Activated CD4-positive, alpha-beta T cell treated with anti-CD3 and anti-CD28 coated beads, Interleukin-2, amount 10 ng/mL, durations not matched to agents 7 days and 5 days (primary cell): Measurements from ENCODE around the gene THSD7B. TPM values are rescaled to one million over a fixed set of nuclear protein-coding genes. Genes with fewer than 3 reads are reported as not detected.
A peak's percentile ranks its signal among the peaks of the same experiment; 100 is the strongest.
"Not testable (repeated sequence)": the region's sequence is repeated elsewhere in the genome, so short reads cannot be mapped to it uniquely, and the experiment has no call there.

Source experiments
- CTCF ChIA-PET: fragments of 350-600 bp; sonication (Branson Sonifier 250); formaldehyde crosslinking; loops from one replicate; lab custom pipeline; 2021; ENCODE audit warnings: antibody characterized with exemption; lab: Charles Lee
- POLR2A ChIA-PET: fragments of 350-600 bp; sonication (Branson Sonifier 250); formaldehyde crosslinking; loops from one replicate; lab custom pipeline; 2021; ENCODE audit warnings: antibody characterized with exemption; lab: Charles Lee
- DNase-seq: peaks from one replicate; pipeline ENCODE4 v3.0.0-alpha.2; 2020
- H3K27ac Mint-ChIP-seq: one replicate; pipeline ENCODE4 v1.8.0; 2021; ENCODE audit warnings: mild to moderate bottlenecking, moderate library complexity, mixed read lengths
- H3K27me3 Mint-ChIP-seq: one replicate; pipeline ENCODE4 v1.8.0; 2021; ENCODE audit warnings: mixed read lengths
- H3K36me3 Mint-ChIP-seq: one replicate; pipeline ENCODE4 v1.8.0; 2021; ENCODE audit warnings: low read depth, mixed read lengths
- H3K4me1 Mint-ChIP-seq: one replicate; pipeline ENCODE4 v1.8.0; 2021; ENCODE audit warnings: mixed read lengths
- H3K4me3 Mint-ChIP-seq: one replicate; pipeline ENCODE4 v1.8.0; 2021; ENCODE audit warnings: mild to moderate bottlenecking, moderate library complexity, mixed read lengths
- H3K9me3 Mint-ChIP-seq: one replicate; pipeline ENCODE4 v1.8.0; 2021; ENCODE audit warnings: mixed read lengths
- total RNA-seq, 2 experiments: library from RNA; stranded (reverse); gene quantifications; one replicate each; pipeline ENCODE4 v1.2.3, GENCODE V29; 2021

The THSD7B gene, protein sequence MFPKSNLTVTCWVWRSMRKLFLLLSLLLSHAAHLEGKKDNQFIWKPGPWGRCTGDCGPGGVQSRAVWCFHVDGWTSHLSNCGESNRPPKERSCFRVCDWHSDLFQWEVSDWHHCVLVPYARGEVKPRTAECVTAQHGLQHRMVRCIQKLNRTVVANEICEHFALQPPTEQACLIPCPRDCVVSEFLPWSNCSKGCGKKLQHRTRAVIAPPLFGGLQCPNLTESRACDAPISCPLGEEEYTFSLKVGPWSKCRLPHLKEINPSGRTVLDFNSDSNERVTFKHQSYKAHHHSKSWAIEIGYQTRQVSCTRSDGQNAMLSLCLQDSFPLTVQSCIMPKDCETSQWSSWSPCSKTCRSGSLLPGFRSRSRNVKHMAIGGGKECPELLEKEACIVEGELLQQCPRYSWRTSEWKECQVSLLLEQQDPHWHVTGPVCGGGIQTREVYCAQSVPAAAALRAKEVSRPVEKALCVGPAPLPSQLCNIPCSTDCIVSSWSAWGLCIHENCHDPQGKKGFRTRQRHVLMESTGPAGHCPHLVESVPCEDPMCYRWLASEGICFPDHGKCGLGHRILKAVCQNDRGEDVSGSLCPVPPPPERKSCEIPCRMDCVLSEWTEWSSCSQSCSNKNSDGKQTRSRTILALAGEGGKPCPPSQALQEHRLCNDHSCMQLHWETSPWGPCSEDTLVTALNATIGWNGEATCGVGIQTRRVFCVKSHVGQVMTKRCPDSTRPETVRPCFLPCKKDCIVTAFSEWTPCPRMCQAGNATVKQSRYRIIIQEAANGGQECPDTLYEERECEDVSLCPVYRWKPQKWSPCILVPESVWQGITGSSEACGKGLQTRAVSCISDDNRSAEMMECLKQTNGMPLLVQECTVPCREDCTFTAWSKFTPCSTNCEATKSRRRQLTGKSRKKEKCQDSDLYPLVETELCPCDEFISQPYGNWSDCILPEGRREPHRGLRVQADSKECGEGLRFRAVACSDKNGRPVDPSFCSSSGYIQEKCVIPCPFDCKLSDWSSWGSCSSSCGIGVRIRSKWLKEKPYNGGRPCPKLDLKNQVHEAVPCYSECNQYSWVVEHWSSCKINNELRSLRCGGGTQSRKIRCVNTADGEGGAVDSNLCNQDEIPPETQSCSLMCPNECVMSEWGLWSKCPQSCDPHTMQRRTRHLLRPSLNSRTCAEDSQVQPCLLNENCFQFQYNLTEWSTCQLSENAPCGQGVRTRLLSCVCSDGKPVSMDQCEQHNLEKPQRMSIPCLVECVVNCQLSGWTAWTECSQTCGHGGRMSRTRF (N-terminal part only)
- total RNA-seq: not detected

DNA sequence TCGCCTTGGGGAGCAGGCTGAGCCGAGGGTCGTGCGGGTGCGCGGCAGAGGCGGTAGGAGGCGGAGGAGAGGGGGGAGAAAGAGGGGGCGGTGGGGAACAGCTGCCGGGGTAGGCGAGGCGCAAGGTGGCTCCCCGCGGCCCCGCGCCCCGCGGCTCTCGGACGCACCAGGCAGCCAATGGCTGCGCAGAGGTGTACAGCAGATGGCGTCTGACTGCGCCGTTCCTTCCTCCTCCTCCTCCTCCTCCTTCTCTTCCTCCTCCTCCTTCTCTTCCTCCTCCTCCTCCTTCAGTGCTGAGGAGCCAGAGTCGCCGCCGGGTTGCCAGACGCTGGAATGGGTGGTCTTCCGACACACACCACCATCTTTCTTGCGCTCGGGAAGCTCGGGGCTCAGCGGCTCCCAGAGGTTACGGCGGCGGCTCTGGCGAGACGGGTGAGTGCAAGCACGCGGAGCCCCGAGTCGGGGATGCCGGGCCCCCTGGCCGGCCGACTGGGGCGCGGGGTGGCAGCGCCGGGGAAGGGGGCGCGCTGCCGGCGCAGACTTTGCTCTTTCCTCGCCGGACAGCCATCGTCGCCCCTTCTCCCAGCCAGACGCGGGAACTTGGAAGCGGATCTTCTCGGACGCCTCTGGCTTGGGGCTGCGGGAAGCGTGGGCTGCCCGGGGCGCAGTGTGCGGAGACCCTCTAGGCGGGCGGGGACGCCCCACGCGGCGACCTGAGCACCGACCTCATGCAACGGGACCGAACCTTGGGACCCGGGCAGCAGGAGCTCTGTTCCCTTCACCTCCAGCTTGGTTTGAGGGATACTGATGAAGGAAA, at the start of gene THSD7B:
Gene THSD7B (plus strand): TSS at position 290 of the 817 bp plus-strand sequence. CDS start 116,634 bp downstream, outside the sequence.
- ChIA-PET POLR2A (no interaction called here), CTCF (no interaction called here)
- Mint-ChIP-seq H3K4me3 (peak within 1 kb of the TSS; percentile 35), H3K9me3 (no peaks in the 10 kb centered on the region), H3K27me3 (peaks cover 62% of the 10 kb centered on the region), H3K36me3 (no peaks in the 10 kb centered on the region), H3K27ac (no peak within 1 kb of the TSS), H3K4me1 (peaks cover 7% of the 10 kb centered on the region)
- no peak for DNase-seq

DNA sequence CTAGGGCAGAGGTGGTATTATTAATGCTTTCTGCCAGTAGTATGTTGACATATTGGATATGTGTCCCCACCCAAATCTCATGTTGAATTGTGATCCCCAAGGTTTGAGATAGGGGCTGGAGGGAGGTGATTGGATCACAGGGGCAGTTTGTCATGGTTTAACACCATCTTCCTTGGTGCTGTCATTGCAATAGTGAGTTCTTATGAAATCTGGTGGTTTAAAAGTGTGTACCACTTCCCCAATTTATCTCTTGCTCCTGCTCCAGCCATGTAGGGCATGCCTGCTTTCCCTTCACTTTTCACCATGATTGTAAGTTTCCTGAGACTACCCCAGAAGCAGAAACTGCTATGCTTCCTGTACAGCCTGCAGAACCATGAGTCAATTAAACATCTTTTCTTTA, 47.1 kb upstream of the THSD7B start:
- no peaks in the 10 kb centered on the region for H3K36me3 Mint-ChIP-seq
- H3K9me3 Mint-ChIP-seq: no peaks in the 10 kb centered on the region
- H3K4me3 Mint-ChIP-seq: no peak overlapping the region
- ChIA-PET CTCF (no interaction called here), POLR2A (no interaction called here)
- no peak overlapping the region for H3K27ac Mint-ChIP-seq
- H3K27me3 Mint-ChIP-seq: no peaks in the 10 kb centered on the region
- no peaks in the 10 kb centered on the region for H3K4me1 Mint-ChIP-seq
- DNase-seq: no peak

DNA sequence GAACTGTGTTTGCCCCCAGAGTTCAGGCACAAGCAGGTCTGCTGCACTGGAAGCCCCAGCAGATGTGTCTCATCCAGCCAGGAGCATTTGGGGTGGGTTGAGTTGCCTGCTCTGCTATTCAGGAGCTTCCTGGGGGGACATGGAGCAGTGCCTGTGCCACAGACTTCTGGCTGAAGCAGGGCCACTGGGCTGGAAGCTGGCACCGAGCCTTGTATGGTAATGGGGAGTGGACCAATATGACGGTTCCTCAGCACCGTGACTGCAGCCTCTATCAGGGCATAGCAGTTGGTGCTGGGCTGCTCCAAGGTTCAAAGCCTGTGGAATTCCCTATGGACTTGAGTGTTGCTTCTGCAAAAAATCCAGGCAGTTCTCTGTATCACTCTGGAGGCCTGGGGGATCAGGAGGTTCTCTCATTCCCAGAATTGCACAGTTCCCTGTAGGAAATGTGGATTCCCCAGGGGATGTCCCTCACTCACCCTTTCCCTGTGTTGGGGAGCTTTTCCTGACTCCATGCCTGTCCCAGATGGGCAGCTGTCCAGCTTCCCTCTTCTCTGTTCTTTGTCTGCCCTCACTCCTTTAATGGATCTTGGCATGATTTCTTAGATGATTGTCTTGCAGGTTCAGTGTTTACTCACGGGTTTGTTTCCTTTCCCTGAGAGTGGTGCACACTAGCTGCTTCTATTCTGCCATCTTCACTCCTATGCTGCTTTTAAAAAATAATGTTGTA, 37.2 kb upstream of the THSD7B start:
- no peak overlapping the region for H3K4me3 Mint-ChIP-seq
- no peaks in the 10 kb centered on the region for H3K36me3 Mint-ChIP-seq
- peaks cover 4% of the 10 kb centered on the region for H3K27me3 Mint-ChIP-seq
- CTCF ChIA-PET: no interaction called here
- H3K9me3 Mint-ChIP-seq: no peaks in the 10 kb centered on the region
- no peak overlapping the region for H3K27ac Mint-ChIP-seq
- POLR2A ChIA-PET: no interaction called here
- no peak for DNase-seq
- H3K4me1 Mint-ChIP-seq: no peaks in the 10 kb centered on the region

DNA sequence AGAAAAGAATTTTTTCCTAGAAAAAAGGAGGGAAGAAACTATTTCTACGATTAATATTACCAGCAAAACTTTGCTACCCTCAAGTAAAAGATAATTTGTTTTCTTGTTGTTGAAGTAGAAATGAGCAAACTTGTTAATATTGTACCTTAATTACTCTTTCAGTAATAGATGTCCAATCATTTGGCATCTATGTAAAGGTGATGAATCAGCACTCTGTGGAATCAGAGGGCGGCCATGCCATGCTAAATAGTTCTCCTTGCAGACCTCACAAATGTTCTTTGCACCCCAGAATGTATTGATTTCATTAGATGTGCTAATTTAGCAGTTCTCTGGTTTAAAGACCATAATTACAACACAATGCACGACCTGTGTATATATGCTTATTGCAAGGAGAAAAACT, 29.1 kb upstream of the THSD7B start:
- H3K9me3 Mint-ChIP-seq: no peaks in the 10 kb centered on the region
- H3K36me3 Mint-ChIP-seq: no peaks in the 10 kb centered on the region
- DNase-seq: no peak
- no peaks in the 10 kb centered on the region for H3K4me1 Mint-ChIP-seq
- H3K4me3 Mint-ChIP-seq: no peak overlapping the region
- CTCF ChIA-PET: no interaction called here
- H3K27ac Mint-ChIP-seq: no peak overlapping the region
- H3K27me3 Mint-ChIP-seq: peaks cover 2% of the 10 kb centered on the region
- POLR2A ChIA-PET: no interaction called here

DNA sequence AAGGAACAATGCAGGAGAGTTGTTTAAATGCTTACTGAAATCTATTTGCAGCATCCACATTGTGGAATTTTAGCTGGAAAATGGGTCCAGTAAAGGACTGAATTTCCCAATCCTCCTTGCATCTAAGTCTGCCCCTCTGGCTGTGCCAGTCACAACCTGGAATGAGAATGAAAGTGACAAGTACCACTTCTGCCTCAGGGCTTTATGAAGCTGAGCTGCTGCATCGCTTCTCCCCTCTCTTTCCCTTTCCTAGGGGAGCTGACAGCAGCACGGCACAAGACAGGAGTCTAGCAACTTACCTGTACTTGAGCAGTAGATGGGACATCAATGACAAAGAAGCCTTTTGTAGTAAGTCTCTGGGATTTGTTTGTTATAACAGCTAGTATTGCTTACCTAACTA, 27.3 kb upstream of the THSD7B start:
- POLR2A ChIA-PET: no interaction called here
- DNase-seq: no peak
- H3K27me3 Mint-ChIP-seq: peaks cover 2% of the 10 kb centered on the region
- no peak overlapping the region for H3K4me3 Mint-ChIP-seq
- no peak overlapping the region for H3K27ac Mint-ChIP-seq
- no peaks in the 10 kb centered on the region for H3K4me1 Mint-ChIP-seq
- H3K9me3 Mint-ChIP-seq: no peaks in the 10 kb centered on the region
- CTCF ChIA-PET: no interaction called here
- no peaks in the 10 kb centered on the region for H3K36me3 Mint-ChIP-seq

DNA sequence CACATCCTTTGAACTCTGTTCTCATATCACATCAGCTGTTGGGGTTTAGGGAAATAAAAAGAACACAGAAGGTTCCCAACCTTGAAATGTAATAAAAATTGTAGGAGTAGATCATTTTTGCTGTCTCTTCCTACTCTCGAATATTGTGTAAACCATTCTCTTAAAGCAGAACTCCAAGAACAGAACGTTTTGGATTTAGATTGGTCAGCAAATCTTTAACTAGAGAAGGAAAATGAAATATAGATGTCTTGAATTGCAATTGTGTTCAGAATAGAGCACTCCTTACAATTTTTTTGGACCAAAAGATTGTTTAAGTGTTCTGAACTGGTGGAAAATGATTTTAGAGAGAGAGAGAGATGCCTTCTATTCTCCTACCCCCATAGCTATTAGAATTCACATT, 23.9 kb upstream of the THSD7B start:
- Mint-ChIP-seq H3K27ac (no peak overlapping the region), H3K9me3 (no peaks in the 10 kb centered on the region), H3K36me3 (no peaks in the 10 kb centered on the region), H3K4me1 (no peaks in the 10 kb centered on the region), H3K4me3 (no peak overlapping the region), H3K27me3 (peaks cover 2% of the 10 kb centered on the region)
- ChIA-PET POLR2A (no interaction called here), CTCF (no interaction called here)
- no peak for DNase-seq

DNA sequence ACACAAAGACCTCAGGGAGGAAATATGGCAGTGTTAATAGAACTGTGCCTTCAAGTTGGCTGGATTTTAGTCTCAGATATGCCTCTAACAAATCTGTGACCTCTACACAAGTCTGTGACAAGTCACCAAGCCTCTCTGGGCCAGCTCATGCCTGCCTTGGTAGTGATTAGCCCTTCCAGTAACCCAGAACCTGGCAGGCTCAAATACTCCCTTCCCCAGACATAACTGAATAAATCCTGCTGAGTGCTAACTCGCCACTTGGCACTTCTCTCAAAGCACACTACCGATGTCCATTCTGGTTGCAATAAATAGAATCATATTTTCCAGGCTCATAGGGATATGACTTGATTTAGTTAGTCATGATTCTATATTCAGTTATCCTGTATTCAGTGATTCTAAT, 15.3 kb upstream of the THSD7B start:
- no peak overlapping the region for H3K27ac Mint-ChIP-seq
- H3K27me3 Mint-ChIP-seq: peaks cover 9% of the 10 kb centered on the region
- peaks cover 6% of the 10 kb centered on the region for H3K4me1 Mint-ChIP-seq
- H3K36me3 Mint-ChIP-seq: no peaks in the 10 kb centered on the region
- H3K9me3 Mint-ChIP-seq: no peaks in the 10 kb centered on the region
- H3K4me3 Mint-ChIP-seq: no peak overlapping the region
- POLR2A ChIA-PET: no interaction called here
- DNase-seq: no peak
- CTCF ChIA-PET: no interaction called here

DNA sequence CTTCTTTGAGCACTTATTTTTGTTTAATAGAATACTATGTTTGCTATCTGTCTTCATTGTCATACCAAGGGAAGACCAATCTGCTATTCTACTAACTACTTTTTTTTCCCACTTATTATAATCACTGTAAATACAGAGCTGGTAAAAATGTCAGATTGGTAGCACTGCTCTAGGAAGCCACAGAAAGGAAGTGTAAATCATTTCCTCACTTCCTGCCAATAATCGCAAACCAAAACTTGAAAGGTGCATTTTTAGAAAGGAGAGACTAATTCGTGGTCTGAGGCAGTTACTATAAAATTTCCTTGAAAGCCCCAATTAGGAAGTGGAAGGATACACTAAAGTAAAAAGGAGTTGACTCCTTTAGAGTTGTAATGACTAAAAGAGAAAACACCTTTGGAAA, 13.9 kb upstream of the THSD7B start:
- POLR2A ChIA-PET: no interaction called here
- Mint-ChIP-seq H3K27me3 (peaks cover 9% of the 10 kb centered on the region), H3K36me3 (no peaks in the 10 kb centered on the region), H3K4me1 (peaks cover 6% of the 10 kb centered on the region), H3K27ac (no peak overlapping the region), H3K9me3 (no peaks in the 10 kb centered on the region), H3K4me3 (no peak overlapping the region)
- CTCF ChIA-PET: no interaction called here
- no peak for DNase-seq

DNA sequence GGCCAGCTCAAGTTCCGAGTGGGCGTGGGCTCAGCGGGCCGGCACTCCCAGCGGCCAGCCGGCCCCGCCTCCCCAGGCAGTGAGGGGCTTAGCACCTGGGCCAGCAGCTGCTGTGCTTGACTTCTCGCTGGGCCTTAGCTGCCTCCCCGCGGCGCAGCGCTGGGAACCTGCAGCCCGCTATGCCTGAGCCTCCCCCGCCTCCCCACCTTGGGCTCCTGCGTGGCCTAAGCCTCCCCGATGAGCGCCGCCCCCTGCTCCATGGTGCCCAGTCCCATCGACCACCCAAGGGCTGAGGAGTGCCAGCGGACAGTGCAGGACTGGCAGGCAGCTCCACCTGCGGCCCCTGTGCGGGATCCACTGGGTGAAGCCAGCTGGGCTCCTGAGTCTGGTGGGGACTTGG, 6.8 kb upstream of the THSD7B start:
- H3K9me3 Mint-ChIP-seq, H3K4me1 Mint-ChIP-seq, H3K36me3 Mint-ChIP-seq, H3K27ac Mint-ChIP-seq, DNase-seq, H3K4me3 Mint-ChIP-seq, POLR2A ChIA-PET, CTCF ChIA-PET: not testable (repeated sequence)
- H3K27me3 Mint-ChIP-seq: peaks cover 16% of the 10 kb centered on the region

DNA sequence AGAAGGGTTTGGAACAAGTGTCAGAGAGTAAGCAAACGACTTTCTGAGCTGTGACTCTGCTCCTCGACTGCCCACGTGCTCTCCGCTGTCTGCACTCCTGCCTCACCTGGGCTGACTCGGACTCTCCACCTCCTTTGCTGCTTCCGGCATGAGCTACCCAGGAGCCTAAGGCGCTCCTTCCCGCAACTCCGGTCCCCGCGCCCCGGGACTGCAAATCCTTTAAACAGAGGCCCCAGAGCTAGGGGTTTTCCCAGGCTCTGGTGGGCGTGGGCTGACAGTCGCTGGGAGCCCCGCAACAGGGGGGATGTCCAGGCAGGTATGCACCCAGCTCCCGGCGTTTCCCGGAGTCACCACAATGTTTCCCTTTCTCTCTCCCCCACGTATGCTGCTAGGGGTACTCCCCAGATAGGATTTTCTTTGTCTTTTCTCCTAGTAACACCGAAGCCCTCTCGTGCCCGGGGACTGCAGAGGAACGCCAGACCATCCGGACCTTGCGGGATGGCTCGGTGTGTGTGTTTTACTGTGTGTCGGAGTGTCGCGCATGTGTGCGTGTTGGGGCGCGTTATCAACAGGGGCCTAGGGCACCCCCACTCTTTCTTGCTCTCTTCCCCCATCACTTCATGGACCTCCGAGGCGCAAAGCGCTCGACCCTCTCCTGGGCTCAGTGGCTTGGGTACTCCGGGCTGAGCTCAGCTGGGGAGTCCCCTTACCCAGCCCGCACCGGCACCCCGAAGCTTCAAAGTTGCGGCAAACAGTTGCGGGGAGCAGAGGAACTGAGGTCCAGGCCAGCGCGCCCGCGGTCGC, 691 bp upstream of the THSD7B start:
- no peak overlapping the region for H3K27ac Mint-ChIP-seq

DNA sequence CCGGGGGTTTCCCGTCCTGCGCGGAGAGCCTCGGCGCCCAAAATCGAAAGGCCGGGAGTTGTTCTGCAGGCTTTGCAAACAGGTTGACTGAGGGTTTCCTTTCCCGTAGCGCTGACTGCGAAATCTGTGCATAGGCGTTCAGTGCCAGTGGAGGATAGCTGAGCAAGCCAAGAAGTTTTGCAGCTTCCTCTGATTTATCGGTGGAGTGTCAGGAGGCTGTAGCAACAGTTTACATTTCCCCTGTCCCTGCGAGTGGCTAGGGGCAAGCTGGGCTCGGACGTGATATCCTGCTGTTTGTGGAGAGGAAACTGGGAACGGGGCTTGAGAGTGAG, 694 bp downstream of the THSD7B start:
- Mint-ChIP-seq H3K36me3 (no peaks in the 10 kb centered on the region), H3K4me3 (no peak overlapping the region), H3K27me3 (peaks cover 62% of the 10 kb centered on the region), H3K4me1 (peaks cover 7% of the 10 kb centered on the region), H3K9me3 (no peaks in the 10 kb centered on the region), H3K27ac (no peak overlapping the region)
- DNase-seq: no peak
- ChIA-PET POLR2A (no interaction called here), CTCF (no interaction called here)

More for the DNA sequence above, 691 bp upstream of the THSD7B start:
- H3K4me1 Mint-ChIP-seq: peaks cover 7% of the 10 kb centered on the region
- peak overlapping the region; percentile 35 for H3K4me3 Mint-ChIP-seq
- H3K27me3 Mint-ChIP-seq: peaks cover 62% of the 10 kb centered on the region
- no peaks in the 10 kb centered on the region for H3K9me3 Mint-ChIP-seq
- H3K36me3 Mint-ChIP-seq: no peaks in the 10 kb centered on the region
- DNase-seq: no peak
- POLR2A ChIA-PET: no interaction called here
- CTCF ChIA-PET: interaction anchor here (0.6 kb wide), 1 partner anchor 1008 kb away, joined by 3 read pairs; no protein-coding TSS in a partner anchor
